Mesothelial cell of epicardium (in vitro differentiated cells): ENCODE measurements around the gene CRHR2. TPM values are rescaled to one million over a fixed set of nuclear protein-coding genes. Genes with fewer than 3 reads are reported as not detected.

Experiments
- DNase-seq, 2 experiments: peaks; one replicate each; pipeline ENCODE4 v3.0.0; 2021; ENCODE audit warnings: low spot score in 2 of 2; ENCODE audit not compliant: unreplicated experiment in 2 of 2
- H3K27ac Mint-ChIP-seq: 2 replicates; pipeline ENCODE4 v1.8.0; 2021; ENCODE audit warnings: mixed read lengths
- H3K27me3 Mint-ChIP-seq: 2 replicates; pipeline ENCODE4 v1.8.0; 2021; ENCODE audit warnings: low read depth, mixed read lengths
- H3K36me3 Mint-ChIP-seq: 2 replicates; pipeline ENCODE4 v1.8.0; 2021; ENCODE audit warnings: mixed read lengths
- H3K4me1 Mint-ChIP-seq: 2 replicates; pipeline ENCODE4 v1.8.0; 2021; ENCODE audit warnings: mixed read lengths
- H3K4me3 Mint-ChIP-seq: 2 replicates; pipeline ENCODE4 v1.8.0; 2021; ENCODE audit warnings: mild to moderate bottlenecking, moderate library complexity, mixed read lengths
- H3K9me3 Mint-ChIP-seq: 2 replicates; pipeline ENCODE4 v1.8.0; 2021; ENCODE audit warnings: mixed read lengths
- CTCF ChIP-seq: fragments of 200-600 bp; sonication (generic); IDR thresholded peaks from one replicate; pipeline ENCODE4 v1.5.0; 2021; ENCODE audit warnings: antibody characterized with exemption; ENCODE audit not compliant: unreplicated experiment
- total RNA-seq: library from RNA; stranded (reverse); gene quantifications from 3 replicates; pipeline ENCODE4 v1.2.1, GENCODE V29; 2021

The CRHR2 gene
- total RNA-seq, 1 donor from 2014 or later: not detected

GRCh38 chr7:30613366-30614325 lies 68.6 kb downstream of the CRHR2 start:
- H3K36me3 Mint-ChIP-seq: peaks cover 58% of the 10 kb centered on the region
- no peaks in the 10 kb centered on the region for H3K4me1 Mint-ChIP-seq
- no peaks in the 10 kb centered on the region for H3K9me3 Mint-ChIP-seq
- DNase-seq: no peak
- no peak overlapping the region for H3K4me3 Mint-ChIP-seq
- H3K27ac Mint-ChIP-seq: no peak overlapping the region
- no peak for TF ChIP-seq CTCF
- no peaks in the 10 kb centered on the region for H3K27me3 Mint-ChIP-seq

- no peak for DNase-seq
- peaks cover 56% of the 10 kb centered on the region for H3K36me3 Mint-ChIP-seq
- H3K27me3 Mint-ChIP-seq: no peaks in the 10 kb centered on the region
- no peak for TF ChIP-seq CTCF
- H3K9me3 Mint-ChIP-seq: no peaks in the 10 kb centered on the region
- H3K4me3 Mint-ChIP-seq: no peak overlapping the region
- no peak overlapping the region for H3K27ac Mint-ChIP-seq
- no peaks in the 10 kb centered on the region for H3K4me1 Mint-ChIP-seq
Observed at GRCh38 chr7:30612658-30613265, 69.5 kb downstream of the CRHR2 start.

- Mint-ChIP-seq H3K9me3 (no peaks in the 10 kb centered on the region), H3K36me3 (peaks cover 39% of the 10 kb centered on the region), H3K27me3 (no peaks in the 10 kb centered on the region), H3K4me3 (no peak overlapping the region), H3K27ac (no peak overlapping the region), H3K4me1 (no peaks in the 10 kb centered on the region)
- no peak for TF ChIP-seq CTCF
- DNase-seq: no peak
Observed at GRCh38 chr7:30605832-30606231, 76.4 kb downstream of the CRHR2 start.

GRCh38 chr7:30604901-30605300 lies 77.4 kb downstream of the CRHR2 start:
- no peak for TF ChIP-seq CTCF
- H3K9me3 Mint-ChIP-seq: no peaks in the 10 kb centered on the region
- H3K27ac Mint-ChIP-seq: no peak overlapping the region
- no peaks in the 10 kb centered on the region for H3K4me1 Mint-ChIP-seq
- H3K36me3 Mint-ChIP-seq: peaks cover 46% of the 10 kb centered on the region
- no peak overlapping the region for H3K4me3 Mint-ChIP-seq
- DNase-seq: no peak
- no peaks in the 10 kb centered on the region for H3K27me3 Mint-ChIP-seq

Other genes with a start within 250 kb of the CRHR2 start
- gene NOD1, start 203.7 kb downstream of the CRHR2 start, total RNA-seq: 9.5 to 10.3 TPM (median 10.2 TPM) in 3 replicates
- 36.5 to 37.5 TPM (median 36.6 TPM) in 3 replicates for gene GGCT, start 177.6 kb downstream of the CRHR2 start, total RNA-seq
- gene GARS1, start 87.6 kb downstream of the CRHR2 start, total RNA-seq: 87.5 to 92.2 TPM (median 90.3 TPM) in 3 replicates
- gene INMT, start 69.7 kb upstream of the CRHR2 start, total RNA-seq: 3.3 to 4.3 TPM (median 3.4 TPM) in 3 replicates
- 10.8 to 11.6 TPM (median 11.3 TPM) in 3 replicates for gene MINDY4, start 89.0 kb upstream of the CRHR2 start, total RNA-seq
- gene AQP1, start 229.4 kb upstream of the CRHR2 start, total RNA-seq: 10.7 to 11.1 TPM (median 10.9 TPM) in 3 replicates